Mesendoderm (in vitro differentiated cells): Measurements from ENCODE around the gene BIN2.
A peak's percentile ranks its signal among the peaks of the same experiment; 100 is the strongest.
"Not testable (repeated sequence)": the region's sequence is repeated elsewhere in the genome, so short reads cannot be mapped to it uniquely, and the experiment has no call there.

Source experiments
- DNase-seq: peaks from one replicate; pipeline ENCODE4 v3.0.0; 2013
- H2AK5ac ChIP-seq: 2 replicates; pipeline ENCODE4 v1.6.1; 2013; ENCODE audit warnings: low read length, inconsistent platforms
- H2BK120ac ChIP-seq: 2 replicates; pipeline ENCODE4 v1.6.1; 2013; ENCODE audit warnings: low read depth, mild to moderate bottlenecking, low read length, moderate library complexity, mixed read lengths
- H2BK15ac ChIP-seq: replicated peaks from 2 replicates; pipeline ENCODE4 v1.6.1; 2013; ENCODE audit warnings: low read depth, mild to moderate bottlenecking, moderate library complexity
- H2BK5ac ChIP-seq: 2 replicates; pipeline ENCODE4 v1.6.1; 2013; ENCODE audit warnings: low read length, inconsistent platforms
- H3K18ac ChIP-seq: 2 replicates; pipeline ENCODE4 v1.6.1; 2013; ENCODE audit warnings: mild to moderate bottlenecking, low read length, mixed read lengths
- H3K23ac ChIP-seq: one replicate; pipeline ENCODE4 v1.6.1; 2013; ENCODE audit warnings: low read length
- H3K27ac ChIP-seq: 2 replicates; pipeline ENCODE4 v1.5.1; 2013; ENCODE audit warnings: low read depth, mild to moderate bottlenecking, inconsistent platforms, low read length, moderate library complexity
- H3K27me3 ChIP-seq: 2 replicates; pipeline ENCODE4 v1.6.1; 2013; ENCODE audit warnings: low read length, control low read depth, mild to moderate bottlenecking, inconsistent platforms; ENCODE audit not compliant: insufficient read depth, poor library complexity
- H3K36me3 ChIP-seq: 2 replicates; pipeline ENCODE4 v1.6.1; 2013; ENCODE audit warnings: low read length, inconsistent platforms; ENCODE audit not compliant: control insufficient read depth, insufficient read depth
- H3K4ac ChIP-seq: one replicate; pipeline ENCODE4 v1.6.1; 2013; ENCODE audit warnings: low read depth, mild to moderate bottlenecking, low read length, moderate library complexity
- H3K4me1 ChIP-seq: 2 replicates; pipeline ENCODE4 v1.6.1; 2013; ENCODE audit warnings: low read depth, low read length, inconsistent platforms; ENCODE audit not compliant: control insufficient read depth
- H3K4me2 ChIP-seq: 2 replicates; pipeline ENCODE4 v1.6.1; 2013; ENCODE audit warnings: low read length
- H3K4me3 ChIP-seq: 2 replicates; pipeline ENCODE4 v1.5.1; 2013; ENCODE audit warnings: mild to moderate bottlenecking, low read length
- H3K56ac ChIP-seq: one replicate; pipeline ENCODE4 v1.6.1; 2013; ENCODE audit warnings: low read length
- H3K79me1 ChIP-seq: 2 replicates; pipeline ENCODE4 v1.6.1; 2013; ENCODE audit warnings: low read length, inconsistent platforms
- H3K79me2 ChIP-seq: 2 replicates; pipeline ENCODE4 v1.6.1; 2013; ENCODE audit warnings: mild to moderate bottlenecking, low read length; ENCODE audit not compliant: control insufficient read depth, insufficient read depth
- H3K9ac ChIP-seq: 2 replicates; pipeline ENCODE4 v1.6.1; 2013; ENCODE audit warnings: low read length, inconsistent platforms
- H4K5ac ChIP-seq: one replicate; pipeline ENCODE4 v1.6.1; 2013; ENCODE audit warnings: low read length
- H4K8ac ChIP-seq: one replicate; pipeline ENCODE4 v1.6.1; 2013; ENCODE audit warnings: low read depth, mild to moderate bottlenecking, control low read depth, low read length, moderate library complexity
- WGBS: extraction: QIAGEN DNeasy Blood & Tissue Kit; methylation state at CpG from one replicate; pipeline ENCODE4 v1.1.7; 2013; ENCODE audit warnings: low lambda C conversion rate, missing lambda C conversion rate; ENCODE audit not compliant: insufficient coverage; ENCODE audit errors: extremely low coverage; 5-methylcytosine and 5-hydroxymethylcytosine counted together

Gene BIN2

DNA sequence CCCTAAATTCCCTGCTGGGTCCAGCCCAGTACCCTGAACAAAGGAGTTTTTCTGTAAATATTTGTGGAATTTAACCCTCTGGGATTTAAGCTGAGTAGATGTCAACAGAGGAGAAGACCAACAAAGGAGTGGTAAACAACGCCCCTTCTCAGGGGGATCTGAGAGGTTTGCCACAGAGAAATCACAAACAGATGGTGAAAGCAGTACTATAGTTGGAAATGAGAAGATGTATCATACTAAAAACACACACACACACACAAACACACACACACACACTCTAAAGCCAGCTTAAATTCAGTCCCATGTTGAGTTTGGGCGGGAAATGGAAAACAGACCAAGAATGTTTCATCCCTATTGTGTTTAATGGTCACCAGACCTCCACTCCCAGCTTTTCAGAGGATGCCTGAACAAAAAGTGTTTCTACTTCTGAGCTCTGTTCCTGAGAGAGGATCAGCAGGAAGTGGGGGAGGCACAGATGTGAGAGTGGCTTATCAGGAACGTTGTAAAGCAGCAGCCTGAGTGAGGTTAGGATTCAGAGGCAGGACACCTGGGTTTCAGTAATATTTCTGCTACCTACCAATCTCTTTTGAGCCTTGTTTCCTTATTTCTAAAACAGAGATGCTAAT lies 3.2 kb downstream of the BIN2 start:
- Histone ChIP-seq H2BK120ac (no peak overlapping the region), H3K27me3 (no peaks in the 10 kb centered on the region), H3K18ac (no peak overlapping the region), H3K4me3 (no peak overlapping the region), H4K5ac (no peak overlapping the region), H3K23ac (no peak overlapping the region), H3K4ac (no peak overlapping the region), H3K79me1 (no peaks in the 10 kb centered on the region), H3K36me3 (no peaks in the 10 kb centered on the region), H2BK5ac (no peak overlapping the region), H3K9ac (no peak overlapping the region), H3K79me2 (no peaks in the 10 kb centered on the region), H3K4me2 (no peak overlapping the region), H2AK5ac (no peak overlapping the region), H3K56ac (peak overlapping the region; percentile 66), H3K4me1 (peaks cover 9% of the 10 kb centered on the region), H2BK15ac (no peak overlapping the region), H3K27ac (peak overlapping the region; percentile 79), H4K8ac (no peak overlapping the region)
- peak; percentile 91 for DNase-seq
- no CpG with 5 or more reads among the region's 3 CpGs for WGBS

DNA sequence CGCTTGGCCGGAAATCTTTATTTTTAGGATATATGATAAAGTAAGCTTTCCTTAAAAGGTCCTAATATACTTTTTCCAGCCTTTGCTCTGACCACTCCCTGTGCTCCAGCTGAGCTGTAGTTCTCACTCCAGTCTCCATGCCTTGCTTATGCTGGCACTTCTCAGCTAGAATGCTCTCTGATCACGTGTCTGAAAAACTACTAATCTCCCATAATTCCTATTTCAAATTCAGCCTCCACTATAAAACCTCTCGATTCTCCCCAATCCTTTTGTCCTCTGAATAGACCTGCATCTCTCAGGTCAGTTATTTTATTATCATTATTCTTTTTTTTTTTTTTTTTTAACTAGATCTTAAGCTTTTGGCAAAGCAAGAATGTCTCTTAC lies 3.7 kb downstream of the BIN2 start:
- H3K27me3 ChIP-seq = no peaks in the 10 kb centered on the region
- H2BK15ac ChIP-seq = no peak overlapping the region
- no peak overlapping the region for H3K23ac ChIP-seq
- H3K4me1 ChIP-seq = peaks cover 9% of the 10 kb centered on the region
- peak overlapping the region; percentile 66 for H3K27ac ChIP-seq
- H3K9ac ChIP-seq = no peak overlapping the region
- H2BK5ac ChIP-seq = no peak overlapping the region
- H3K4me3 ChIP-seq = no peak overlapping the region
- no peaks in the 10 kb centered on the region for H3K79me1 ChIP-seq
- no peak overlapping the region for H4K8ac ChIP-seq
- H3K36me3 ChIP-seq = no peaks in the 10 kb centered on the region
- peak overlapping the region; percentile 26 for H3K4ac ChIP-seq
- H3K18ac ChIP-seq = no peak overlapping the region
- H2BK120ac ChIP-seq = no peak overlapping the region
- no peak overlapping the region for H2AK5ac ChIP-seq
- H3K4me2 ChIP-seq = no peak overlapping the region
- WGBS = 100% methylated on average over 1 of the region's 4 CpGs
- H4K5ac ChIP-seq = no peak overlapping the region
- H3K56ac ChIP-seq = peak overlapping the region; percentile 17
- DNase-seq = no peak
- no peaks in the 10 kb centered on the region for H3K79me2 ChIP-seq

DNA sequence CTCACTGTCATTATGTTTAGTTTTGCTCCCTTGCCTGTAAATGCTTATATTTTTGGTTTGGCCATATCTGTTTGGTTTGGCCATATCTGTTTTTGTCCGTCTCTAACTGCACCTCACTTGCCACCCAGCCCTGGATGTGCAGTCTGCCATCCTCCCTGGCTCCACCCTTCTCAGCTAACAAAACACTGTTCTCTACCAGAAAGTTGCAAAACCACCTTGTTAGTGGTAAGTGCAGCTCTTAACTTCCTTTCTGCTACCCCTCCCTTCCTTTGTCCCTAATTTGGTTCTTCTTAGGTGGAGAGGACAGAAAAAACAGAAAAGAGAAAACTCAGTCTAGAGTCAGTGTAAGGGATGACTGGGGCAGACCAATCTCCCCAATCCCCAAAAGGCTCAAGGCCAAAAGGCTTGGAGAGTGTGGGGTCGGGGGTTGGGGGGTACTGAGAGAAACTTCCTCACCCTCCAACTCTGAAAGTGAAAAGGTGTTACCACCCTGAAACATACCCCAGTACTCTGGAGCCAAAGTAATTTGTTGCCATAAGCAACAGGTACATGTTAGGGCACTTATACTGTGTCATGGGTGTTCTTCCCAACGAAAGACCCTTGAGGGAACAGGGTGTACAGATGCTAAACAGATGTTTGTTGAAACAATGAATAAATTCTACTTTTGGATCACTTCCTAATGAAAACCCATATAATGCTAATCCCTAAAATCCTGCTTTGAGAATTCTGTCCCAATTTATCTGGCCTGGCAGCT lies 5.0 kb downstream of the BIN2 start:
- Histone ChIP-seq H3K4me3 (no peak overlapping the region), H3K23ac (no peak overlapping the region), H4K8ac (no peak overlapping the region), H3K27me3 (no peaks in the 10 kb centered on the region), H2AK5ac (no peak overlapping the region), H2BK5ac (no peak overlapping the region), H3K9ac (no peak overlapping the region), H3K79me2 (no peaks in the 10 kb centered on the region), H2BK120ac (no peak overlapping the region), H2BK15ac (no peak overlapping the region), H3K36me3 (no peaks in the 10 kb centered on the region), H3K4me1 (peaks cover 9% of the 10 kb centered on the region), H4K5ac (no peak overlapping the region), H3K56ac (peak overlapping the region; percentile 58), H3K79me1 (no peaks in the 10 kb centered on the region), H3K27ac (no peak overlapping the region), H3K4me2 (no peak overlapping the region), H3K4ac (no peak overlapping the region), H3K18ac (no peak overlapping the region)
- DNase-seq = no peak
- WGBS = no CpG with 5 or more reads among the region's 3 CpGs

DNA sequence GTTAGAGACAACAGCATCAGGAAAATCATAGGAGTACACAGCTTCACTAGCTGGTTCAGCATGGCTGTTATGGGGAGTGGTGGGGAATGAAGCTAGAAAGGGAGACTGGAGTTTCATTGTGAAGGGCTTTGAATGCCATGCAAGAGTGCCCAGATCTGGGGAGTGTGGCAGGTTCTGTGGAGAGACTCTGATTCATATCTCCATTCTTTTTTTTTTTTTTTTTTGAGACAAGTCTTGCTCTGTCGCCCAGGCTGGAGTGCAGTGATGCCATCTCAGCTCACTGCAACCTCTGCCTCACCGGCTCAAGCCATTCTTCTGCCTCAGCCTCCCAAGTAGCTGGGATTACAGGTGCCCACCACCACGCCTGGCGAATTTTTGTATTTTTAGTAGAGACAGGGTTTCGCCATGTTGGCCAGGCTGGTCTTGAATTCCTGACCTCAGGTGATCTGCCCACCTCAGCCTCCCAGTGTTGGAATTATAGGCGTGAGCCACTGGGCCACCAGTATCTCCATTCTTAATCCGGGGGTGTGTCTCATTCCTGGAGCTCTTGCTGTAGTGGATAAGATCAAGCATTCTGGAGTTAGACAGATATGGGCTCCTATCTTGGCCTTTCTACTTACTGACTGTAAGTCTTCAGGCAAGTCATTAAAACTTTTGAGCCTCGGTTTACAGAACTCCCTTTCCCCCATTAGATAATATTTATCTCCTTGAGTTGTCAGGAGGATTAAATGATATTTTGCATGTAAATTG lies 5.7 kb downstream of the BIN2 start:
- H3K9ac ChIP-seq, H3K4ac ChIP-seq, H3K56ac ChIP-seq, H2BK5ac ChIP-seq, H3K79me2 ChIP-seq, H3K4me2 ChIP-seq, H2AK5ac ChIP-seq, H3K4me1 ChIP-seq, H3K18ac ChIP-seq, H2BK15ac ChIP-seq, H3K23ac ChIP-seq, H3K36me3 ChIP-seq, H3K4me3 ChIP-seq, H3K27me3 ChIP-seq, H2BK120ac ChIP-seq, H3K27ac ChIP-seq, H3K79me1 ChIP-seq, H4K5ac ChIP-seq, H4K8ac ChIP-seq: not testable (repeated sequence)
- DNase-seq = peak; percentile 53
- no CpG with 5 or more reads among the region's 8 CpGs for WGBS

DNA sequence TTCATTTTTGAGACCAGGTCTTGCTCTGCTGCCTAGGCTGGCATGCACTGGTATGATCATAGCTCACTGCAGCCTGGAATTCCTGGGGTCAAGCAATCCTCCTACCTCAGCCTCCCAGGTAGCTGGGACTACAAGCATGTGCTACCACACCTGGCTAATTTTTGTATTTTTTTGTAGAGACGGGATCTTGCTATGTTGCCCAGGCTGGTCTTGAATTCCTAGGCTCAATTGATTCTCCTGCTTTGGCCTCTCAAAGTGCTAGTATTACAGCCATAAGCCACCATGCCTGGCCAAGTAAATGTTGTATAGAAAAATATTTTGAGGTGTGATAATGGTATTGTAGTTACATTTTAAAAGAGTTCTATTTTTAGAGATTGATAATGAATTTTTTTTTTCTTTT lies 12.6 kb downstream of the BIN2 start:
- Histone ChIP-seq H2BK5ac (no peak overlapping the region), H3K4ac (no peak overlapping the region), H3K56ac (no peak overlapping the region), H3K9ac (no peak overlapping the region), H4K5ac (no peak overlapping the region), H4K8ac (no peak overlapping the region), H3K79me2 (no peaks in the 10 kb centered on the region), H3K4me3 (no peak overlapping the region), H2AK5ac (no peak overlapping the region), H2BK120ac (no peak overlapping the region), H3K27ac (no peak overlapping the region), H3K79me1 (no peaks in the 10 kb centered on the region), H3K27me3 (no peaks in the 10 kb centered on the region), H3K4me2 (no peak overlapping the region), H3K18ac (no peak overlapping the region), H2BK15ac (no peak overlapping the region), H3K36me3 (no peaks in the 10 kb centered on the region), H3K4me1 (no peaks in the 10 kb centered on the region), H3K23ac (no peak overlapping the region)
- no peak for DNase-seq
- no CpG with 5 or more reads among the region's 1 CpG for WGBS
